ENCODE data around the gene SNAPC3. TPM values are rescaled to one million over a fixed set of nuclear protein-coding genes. Genes with fewer than 3 reads are reported as not detected.
"Not testable (repeated sequence)": the region's sequence is repeated elsewhere in the genome, so short reads cannot be mapped to it uniquely, and the experiment has no call there.

The SNAPC3 gene
- total RNA-seq, 6 donors from 2014 or later = 20.0 to 59.8 (median 24.3) TPM

GRCh38 chr9:15430920-15431844 lies 8.5 kb downstream of the SNAPC3 start:
- WGBS, 2 donors = 32 to 48% methylated on average over 5 of the region's 5 CpGs
- H3K9me3 ChIP-seq = no peaks in the 10 kb centered on the region
- no peak for TF ChIP-seq POLR2A (IDR thresholded peaks at IDR 0.05)
- no peak for TF ChIP-seq CTCF (IDR thresholded peaks at IDR 0.05)
- TF ChIP-seq POLR2AphosphoS5 (IDR thresholded peaks at IDR 0.05) = no peak
- no peak for TF ChIP-seq EP300 (IDR thresholded peaks at IDR 0.05)
- no peak overlapping the region for H3K4me3 ChIP-seq
- H3K36me3 ChIP-seq = peaks cover 0 to 26% (median 11%) of the 10 kb centered on the region in 4 donors
- no peaks in the 10 kb centered on the region for H3K27me3 ChIP-seq
- peak in 1 of 2 donors; percentile 75 for DNase-seq
- ATAC-seq (ENCODE audit: low FRiP score in 2 of 2) = peak; percentile 73 to 75
- peaks cover 17 to 37% (median 31%) of the 10 kb centered on the region in 4 donors for H3K4me1 ChIP-seq
- H3K27ac ChIP-seq = peak overlapping the region in 2 of 4 donors; percentile 28 to 63

DNA sequence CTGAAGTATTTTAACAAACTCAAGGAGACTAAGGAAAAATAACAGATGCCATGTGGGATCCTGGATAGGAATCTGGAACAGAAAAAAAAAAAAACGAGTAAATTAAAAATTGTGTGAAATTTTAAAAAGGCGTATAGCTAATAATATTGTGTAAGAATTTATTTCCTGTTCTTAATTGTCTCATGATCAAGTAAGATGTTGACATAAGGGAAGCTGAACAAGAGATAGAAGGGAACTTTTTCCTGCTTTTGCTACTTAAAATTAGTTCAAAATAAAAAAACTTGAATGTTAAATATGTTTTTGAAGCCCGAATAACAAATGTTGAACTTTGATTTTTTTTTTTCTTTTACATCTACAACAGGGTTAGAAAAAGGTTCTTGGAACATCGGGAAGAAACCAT lies 10.5 kb downstream of the SNAPC3 start:
- no peaks in the 10 kb centered on the region for H3K27me3 ChIP-seq
- no peak for TF ChIP-seq CTCF (IDR thresholded peaks at IDR 0.05)
- no peak for TF ChIP-seq POLR2A (IDR thresholded peaks at IDR 0.05)
- TF ChIP-seq EP300 (IDR thresholded peaks at IDR 0.05) = no peak
- TF ChIP-seq POLR2AphosphoS5 (IDR thresholded peaks at IDR 0.05) = no peak
- peak overlapping the region in 1 of 4 donors; percentile 11 for H3K27ac ChIP-seq
- H3K36me3 ChIP-seq = peaks cover 0 to 32% (median 11%) of the 10 kb centered on the region in 4 donors
- WGBS, 2 donors = 55 to 65% methylated on average over 4 of the region's 4 CpGs
- peaks cover 14 to 28% (median 22%) of the 10 kb centered on the region in 4 donors for H3K4me1 ChIP-seq
- H3K4me3 ChIP-seq = no peak overlapping the region
- DNase-seq (no peak), ATAC-seq (ENCODE audit: low FRiP score in 2 of 2) (no peak)
- no peaks in the 10 kb centered on the region for H3K9me3 ChIP-seq

GRCh38 chr9:15433661-15434060 lies 11.0 kb downstream of the SNAPC3 start:
- H3K27ac ChIP-seq = peak overlapping the region in 1 of 4 donors; percentile 11
- H3K4me3 ChIP-seq = no peak overlapping the region
- H3K27me3 ChIP-seq = no peaks in the 10 kb centered on the region
- H3K4me1 ChIP-seq = peaks cover 14 to 29% (median 22%) of the 10 kb centered on the region in 4 donors
- H3K9me3 ChIP-seq = no peaks in the 10 kb centered on the region
- ATAC-seq (ENCODE audit: low FRiP score in 2 of 2) (no peak), DNase-seq (no peak)
- TF ChIP-seq POLR2A (IDR thresholded peaks at IDR 0.05) (no peak), CTCF (IDR thresholded peaks at IDR 0.05) (no peak), POLR2AphosphoS5 (IDR thresholded peaks at IDR 0.05) (no peak), EP300 (IDR thresholded peaks at IDR 0.05) (no peak)
- 76 to 85% methylated on average over 3 of the region's 3 CpGs for WGBS, 2 donors
- H3K36me3 ChIP-seq = peaks cover 0 to 33% (median 11%) of the 10 kb centered on the region in 4 donors

GRCh38 chr9:15438891-15439290 lies 16.2 kb downstream of the SNAPC3 start:
- peaks cover 3 to 49% (median 17%) of the 10 kb centered on the region in 4 donors for H3K36me3 ChIP-seq
- TF ChIP-seq POLR2A (IDR thresholded peaks at IDR 0.05) = no peak
- no peak for TF ChIP-seq EP300 (IDR thresholded peaks at IDR 0.05)
- TF ChIP-seq CTCF (IDR thresholded peaks at IDR 0.05) = no peak
- TF ChIP-seq POLR2AphosphoS5 (IDR thresholded peaks at IDR 0.05) = no peak
- H3K4me1 ChIP-seq = peaks cover 0 to 8% (median 0%) of the 10 kb centered on the region in 4 donors

GRCh38 chr9:15441841-15442240 lies 19.2 kb downstream of the SNAPC3 start:
- WGBS, 2 donors = 99 to 100% methylated on average over 2 to 13 of the region's 29 CpGs
- not testable (repeated sequence) for H3K27me3 ChIP-seq; ATAC-seq (ENCODE audit: low FRiP score in 2 of 2); H3K4me3 ChIP-seq; H3K9me3 ChIP-seq; H3K4me1 ChIP-seq; H3K27ac ChIP-seq
- peaks cover 15 to 57% (median 31%) of the 10 kb centered on the region in 4 donors for H3K36me3 ChIP-seq
- peak in 1 of 2 donors; percentile 65 for DNase-seq

More at GRCh38 chr9:15438891-15439290, 16.2 kb downstream of the SNAPC3 start:
- no peak overlapping the region for H3K27ac ChIP-seq
- H3K4me3 ChIP-seq = no peak overlapping the region
- ATAC-seq (ENCODE audit: low FRiP score in 2 of 2) (no peak), DNase-seq (no peak)
- no peaks in the 10 kb centered on the region for H3K27me3 ChIP-seq
- no peaks in the 10 kb centered on the region for H3K9me3 ChIP-seq
- WGBS, 2 donors = 96 to 99% methylated on average over 7 of the region's 7 CpGs

GRCh38 chr9:15442264-15442663 lies 19.6 kb downstream of the SNAPC3 start:
- peak in 1 of 2 donors; percentile 73 for DNase-seq
- not testable (repeated sequence) for H3K27me3 ChIP-seq; H3K9me3 ChIP-seq; H3K4me1 ChIP-seq; H3K27ac ChIP-seq; ATAC-seq (ENCODE audit: low FRiP score in 2 of 2); H3K4me3 ChIP-seq
- WGBS, 2 donors = 98 to 100% methylated on average over 9 to 24 of the region's 33 CpGs
- peaks cover 19 to 58% (median 35%) of the 10 kb centered on the region in 4 donors for H3K36me3 ChIP-seq

All from upper lobe of left lung (tissue), 6 donors.